Right lobe of liver (tissue), 4 donors: ENCODE results near the gene CDH12.

Experiments used
- POLR2A ChIP-seq: fragments of 450-650 bp; IDR thresholded peaks from one replicate; pipeline ENCODE4 v1.6.1; 2017; ENCODE audit warnings: antibody characterized with exemption, mild to moderate bottlenecking
- TF ChIP-seq, protein P1 (sequence below), 4 donors: fragments of 200-600 bp in 3 of 4; fragments of 450-650 bp in 1 of 4; IDR thresholded peaks; one replicate each; pipeline versions ENCODE4 v1.5.1 to v1.8.0; 2016 to 2022; ENCODE audit warnings: antibody characterized with exemption in 4 of 4, mild to moderate bottlenecking in 2 of 4
- donor health status: DM: no; HTN: no; CAD: no.
- donor health status: DM: no; HTN: no; CAD: no.
- donor health status: DM: no; HTN: yes; CAD: no.

- TF ChIP-seq, protein P1, sequence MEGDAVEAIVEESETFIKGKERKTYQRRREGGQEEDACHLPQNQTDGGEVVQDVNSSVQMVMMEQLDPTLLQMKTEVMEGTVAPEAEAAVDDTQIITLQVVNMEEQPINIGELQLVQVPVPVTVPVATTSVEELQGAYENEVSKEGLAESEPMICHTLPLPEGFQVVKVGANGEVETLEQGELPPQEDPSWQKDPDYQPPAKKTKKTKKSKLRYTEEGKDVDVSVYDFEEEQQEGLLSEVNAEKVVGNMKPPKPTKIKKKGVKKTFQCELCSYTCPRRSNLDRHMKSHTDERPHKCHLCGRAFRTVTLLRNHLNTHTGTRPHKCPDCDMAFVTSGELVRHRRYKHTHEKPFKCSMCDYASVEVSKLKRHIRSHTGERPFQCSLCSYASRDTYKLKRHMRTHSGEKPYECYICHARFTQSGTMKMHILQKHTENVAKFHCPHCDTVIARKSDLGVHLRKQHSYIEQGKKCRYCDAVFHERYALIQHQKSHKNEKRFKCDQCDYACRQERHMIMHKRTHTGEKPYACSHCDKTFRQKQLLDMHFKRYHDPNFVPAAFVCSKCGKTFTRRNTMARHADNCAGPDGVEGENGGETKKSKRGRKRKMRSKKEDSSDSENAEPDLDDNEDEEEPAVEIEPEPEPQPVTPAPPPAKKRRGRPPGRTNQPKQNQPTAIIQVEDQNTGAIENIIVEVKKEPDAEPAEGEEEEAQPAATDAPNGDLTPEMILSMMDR (IDR thresholded peaks at IDR 0.05): no peak
- TF ChIP-seq POLR2A: no peak
Observed at GRCh38 chr5:22776285-22776684, 76.9 kb downstream of the CDH12 start.
